OCI-LY1 (cell line): ENCODE data around the gene EFHC2.

Experiments used
- H2AFZ ChIP-seq: fragments of 200-600 bp; sonication (generic), shearing (Covaris generic); 2 replicates; pipeline ENCODE4 v1.6.0; 2014; ENCODE audit warnings: antibody characterized with exemption, mild to moderate bottlenecking, low read length
- H3F3A ChIP-seq: fragments of 200-600 bp; sonication (generic), shearing (Covaris generic); 2 replicates; pipeline ENCODE4 v1.6.0; 2014; ENCODE audit warnings: mild to moderate bottlenecking, antibody characterized with exemption, low read length, moderate library complexity; ENCODE audit not compliant: insufficient read depth
- H3K27ac ChIP-seq: fragments of 200-600 bp; sonication (generic); 2 replicates; pipeline ENCODE4 v1.5.1; 2014; ENCODE audit warnings: low read length, mixed run types, mild to moderate bottlenecking, low read depth; ENCODE audit not compliant: poor library complexity, severe bottlenecking
- H3K27me3 ChIP-seq: fragments of 200-600 bp; sonication (generic); 2 replicates; pipeline ENCODE4 v1.6.0; 2014; ENCODE audit warnings: antibody characterized with exemption, mild to moderate bottlenecking, low read length, moderate library complexity; ENCODE audit not compliant: insufficient read depth
- H3K36me3 ChIP-seq: fragments of 200-600 bp; sonication (generic); 2 replicates; pipeline ENCODE4 v1.6.1; 2014; ENCODE audit warnings: mild to moderate bottlenecking, antibody characterized with exemption, low read length, moderate library complexity, mixed read lengths; ENCODE audit not compliant: insufficient read depth
- H3K4me1 ChIP-seq: fragments of 200-600 bp; sonication (generic); 2 replicates; pipeline ENCODE4 v1.5.1; 2014; ENCODE audit warnings: mild to moderate bottlenecking, low read length, moderate library complexity; ENCODE audit not compliant: insufficient read depth, severe bottlenecking
- H3K4me2 ChIP-seq: fragments of 200-600 bp; sonication (generic), shearing (Covaris generic); 2 replicates; pipeline ENCODE4 v1.6.1; 2014; ENCODE audit warnings: low read length
- H3K4me3 ChIP-seq: fragments of 200-600 bp; sonication (generic); 2 replicates; pipeline ENCODE4 v1.5.1; 2014; ENCODE audit warnings: low read length, low read depth, mild to moderate bottlenecking, mixed read lengths; ENCODE audit not compliant: poor library complexity, severe bottlenecking
- H3K79me2 ChIP-seq: fragments of 200-600 bp; shearing (Covaris generic); 2 replicates; pipeline ENCODE4 v1.6.1; 2016; ENCODE audit warnings: mixed run types, low read length, mixed read lengths; ENCODE audit not compliant: insufficient read depth
- H3K9ac ChIP-seq: fragments of 200-600 bp; sonication (generic), shearing (Covaris generic); 2 replicates; pipeline ENCODE4 v1.6.1; 2014; ENCODE audit warnings: mild to moderate bottlenecking, low read length, mixed read lengths
- H3K9me2 ChIP-seq: fragments of 200-600 bp; sonication (generic), shearing (Covaris generic); 2 replicates; pipeline ENCODE4 v1.6.1; 2014; ENCODE audit warnings: low read depth, mild to moderate bottlenecking, low read length, mixed read lengths
- H3K9me3 ChIP-seq: fragments of 200-600 bp; shearing (Covaris generic); 2 replicates; pipeline ENCODE4 v1.6.1; 2014; ENCODE audit warnings: low read length, mixed read lengths
- H4K20me1 ChIP-seq: fragments of 200-600 bp; sonication (generic), shearing (Covaris generic); 2 replicates; pipeline ENCODE4 v1.6.0; 2016; ENCODE audit warnings: mild to moderate bottlenecking, low read length; ENCODE audit not compliant: insufficient read depth
- CTCF ChIP-seq: fragments of 200-600 bp; sonication (generic), shearing (Covaris generic); IDR thresholded peaks from 2 replicates; pipeline ENCODE4 v1.5.1; 2017; ENCODE audit warnings: mild to moderate bottlenecking, antibody characterized with exemption, low read length, moderate library complexity, mixed read lengths
- EZH2 ChIP-seq: fragments of 200-600 bp; sonication (generic), shearing (Covaris generic); IDR thresholded peaks from 2 replicates; pipeline ENCODE4 v1.8.0; 2017; ENCODE audit warnings: borderline replicate concordance, mixed run types, mild to moderate bottlenecking, antibody characterized with exemption, low read length, moderate library complexity, mixed read lengths

Gene EFHC2

GRCh38 chrX:44227991-44228390 lies 115.5 kb downstream of the EFHC2 start:
- Histone ChIP-seq H2AFZ (no peak overlapping the region), H3K9me2 (no peaks in the 10 kb centered on the region), H3K9ac (no peak overlapping the region)

GRCh38 chrX:44225667-44226066 lies 117.8 kb downstream of the EFHC2 start:
- H3K4me3 ChIP-seq, result no peak overlapping the region
- H3K9me3 ChIP-seq, result no peaks in the 10 kb centered on the region
- H3F3A ChIP-seq, result no peaks in the 10 kb centered on the region
- no peaks in the 10 kb centered on the region for H3K79me2 ChIP-seq
- H4K20me1 ChIP-seq, result no peaks in the 10 kb centered on the region
- no peaks in the 10 kb centered on the region for H3K4me1 ChIP-seq
- H3K27ac ChIP-seq, result no peak overlapping the region
- H3K9ac ChIP-seq, result no peak overlapping the region
- TF ChIP-seq EZH2 (no peak), CTCF (no peak)
- no peaks in the 10 kb centered on the region for H3K27me3 ChIP-seq
- H3K9me2 ChIP-seq, result no peaks in the 10 kb centered on the region
- H2AFZ ChIP-seq, result no peak overlapping the region
- no peak overlapping the region for H3K4me2 ChIP-seq
- no peaks in the 10 kb centered on the region for H3K36me3 ChIP-seq

More at GRCh38 chrX:44227991-44228390, 115.5 kb downstream of the EFHC2 start:
- Histone ChIP-seq H4K20me1 (no peaks in the 10 kb centered on the region), H3K79me2 (no peaks in the 10 kb centered on the region), H3K4me1 (no peaks in the 10 kb centered on the region), H3F3A (no peaks in the 10 kb centered on the region), H3K9me3 (no peaks in the 10 kb centered on the region), H3K27me3 (no peaks in the 10 kb centered on the region), H3K36me3 (no peaks in the 10 kb centered on the region), H3K27ac (no peak overlapping the region), H3K4me3 (no peak overlapping the region), H3K4me2 (no peak overlapping the region)
- TF ChIP-seq EZH2, result no peak
- TF ChIP-seq CTCF, result no peak

- Histone ChIP-seq H3K27ac (no peak overlapping the region), H3K36me3 (no peaks in the 10 kb centered on the region), H3K27me3 (no peaks in the 10 kb centered on the region), H3K9me2 (no peaks in the 10 kb centered on the region), H3K4me3 (no peak overlapping the region), H3K9me3 (no peaks in the 10 kb centered on the region), H2AFZ (no peak overlapping the region), H3F3A (no peaks in the 10 kb centered on the region), H3K79me2 (no peaks in the 10 kb centered on the region), H3K4me2 (no peak overlapping the region), H3K9ac (no peak overlapping the region), H3K4me1 (no peaks in the 10 kb centered on the region), H4K20me1 (no peaks in the 10 kb centered on the region)
- TF ChIP-seq EZH2 (no peak), CTCF (no peak)
These were observed 118.7 kb downstream of the EFHC2 start for GRCh38 chrX:44224760-44225159.
